ENCODE measurements around the gene CCDC92.

The CCDC92 gene, protein sequence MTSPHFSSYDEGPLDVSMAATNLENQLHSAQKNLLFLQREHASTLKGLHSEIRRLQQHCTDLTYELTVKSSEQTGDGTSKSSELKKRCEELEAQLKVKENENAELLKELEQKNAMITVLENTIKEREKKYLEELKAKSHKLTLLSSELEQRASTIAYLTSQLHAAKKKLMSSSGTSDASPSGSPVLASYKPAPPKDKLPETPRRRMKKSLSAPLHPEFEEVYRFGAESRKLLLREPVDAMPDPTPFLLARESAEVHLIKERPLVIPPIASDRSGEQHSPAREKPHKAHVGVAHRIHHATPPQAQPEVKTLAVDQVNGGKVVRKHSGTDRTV

GRCh38 chr12:123972457-123973401 lies at the start of gene CCDC92, which contains the start of gene ZNF664:
Gene CCDC92, minus strand, starts transcription at chr12:123972831. Its CDS starts 28,526 bp downstream, at chr12:123944305.
Gene ZNF664, plus strand, starts transcription at chr12:123973215. Its CDS starts 38,930 bp downstream, at chr12:124012145.
- no peak for DNase-seq

- DNase-seq, result no peak
Measured at GRCh38 chr12:124022161-124022560, 49.5 kb upstream of the CCDC92 start.

DNA sequence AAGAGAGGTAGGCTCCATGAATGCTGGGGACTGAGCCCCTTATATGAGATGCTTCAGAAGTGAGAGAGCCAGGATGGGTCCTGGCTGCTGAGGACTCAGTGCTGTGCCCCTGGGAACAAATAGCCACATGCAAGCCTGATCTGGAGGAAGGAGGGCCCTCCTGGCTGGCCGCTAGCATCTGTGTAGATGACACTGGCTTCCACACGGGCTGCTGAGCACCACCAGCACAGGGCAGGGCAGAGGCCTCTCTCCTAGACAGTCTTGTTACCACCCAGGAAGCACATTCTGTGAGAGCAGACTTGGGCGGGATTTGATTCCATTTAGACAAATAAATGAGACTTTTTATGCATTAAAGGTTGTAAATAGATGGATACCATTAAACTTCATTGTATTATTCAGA lies 48.4 kb upstream of the CCDC92 start:
- no peak for DNase-seq

- no peak for DNase-seq
Measured at GRCh38 chr12:124020514-124020949, 47.9 kb upstream of the CCDC92 start.

GRCh38 chr12:124019115-124019514 lies 46.5 kb upstream of the CCDC92 start:
- no peak for DNase-seq

DNA sequence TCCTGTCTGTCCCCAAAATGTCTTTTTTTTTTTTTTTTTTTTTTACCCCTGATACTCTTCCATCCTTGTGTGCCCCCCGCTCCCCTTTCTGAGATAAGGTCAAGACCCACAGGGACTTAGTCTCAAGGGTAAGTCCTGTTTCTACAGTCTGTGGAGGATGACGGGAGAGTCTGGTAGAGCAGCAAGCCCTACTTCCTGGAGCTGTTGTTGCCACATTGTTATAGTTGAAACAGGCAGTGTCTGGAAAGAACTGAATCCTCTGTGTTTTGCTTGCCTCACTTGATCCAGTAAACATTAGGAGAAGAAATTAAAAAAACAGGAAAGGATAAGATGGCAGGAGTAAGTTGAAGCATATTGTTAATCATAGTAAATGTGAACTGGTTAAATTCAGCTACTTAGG lies 45.9 kb upstream of the CCDC92 start:
- no peak for DNase-seq

DNA sequence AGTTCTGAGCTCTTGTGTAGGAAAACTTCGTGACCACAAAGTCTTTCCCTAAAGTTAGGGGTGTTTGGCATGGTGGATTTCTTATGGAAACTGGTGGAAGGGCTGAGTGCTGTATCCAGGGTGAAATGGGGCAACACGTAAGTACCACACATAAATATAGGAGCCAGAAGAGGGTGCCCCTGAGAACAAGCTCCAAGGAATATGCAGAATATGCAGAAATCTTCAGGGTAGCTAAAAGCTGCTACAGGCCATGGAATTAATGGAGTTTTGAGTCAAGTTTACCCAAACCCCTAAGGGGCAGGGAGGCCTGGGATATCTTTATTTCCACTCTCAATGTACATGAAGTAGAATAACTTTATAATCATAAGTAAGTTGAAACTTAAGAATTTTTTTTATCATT lies 44.4 kb upstream of the CCDC92 start:
- no peak for DNase-seq

DNA sequence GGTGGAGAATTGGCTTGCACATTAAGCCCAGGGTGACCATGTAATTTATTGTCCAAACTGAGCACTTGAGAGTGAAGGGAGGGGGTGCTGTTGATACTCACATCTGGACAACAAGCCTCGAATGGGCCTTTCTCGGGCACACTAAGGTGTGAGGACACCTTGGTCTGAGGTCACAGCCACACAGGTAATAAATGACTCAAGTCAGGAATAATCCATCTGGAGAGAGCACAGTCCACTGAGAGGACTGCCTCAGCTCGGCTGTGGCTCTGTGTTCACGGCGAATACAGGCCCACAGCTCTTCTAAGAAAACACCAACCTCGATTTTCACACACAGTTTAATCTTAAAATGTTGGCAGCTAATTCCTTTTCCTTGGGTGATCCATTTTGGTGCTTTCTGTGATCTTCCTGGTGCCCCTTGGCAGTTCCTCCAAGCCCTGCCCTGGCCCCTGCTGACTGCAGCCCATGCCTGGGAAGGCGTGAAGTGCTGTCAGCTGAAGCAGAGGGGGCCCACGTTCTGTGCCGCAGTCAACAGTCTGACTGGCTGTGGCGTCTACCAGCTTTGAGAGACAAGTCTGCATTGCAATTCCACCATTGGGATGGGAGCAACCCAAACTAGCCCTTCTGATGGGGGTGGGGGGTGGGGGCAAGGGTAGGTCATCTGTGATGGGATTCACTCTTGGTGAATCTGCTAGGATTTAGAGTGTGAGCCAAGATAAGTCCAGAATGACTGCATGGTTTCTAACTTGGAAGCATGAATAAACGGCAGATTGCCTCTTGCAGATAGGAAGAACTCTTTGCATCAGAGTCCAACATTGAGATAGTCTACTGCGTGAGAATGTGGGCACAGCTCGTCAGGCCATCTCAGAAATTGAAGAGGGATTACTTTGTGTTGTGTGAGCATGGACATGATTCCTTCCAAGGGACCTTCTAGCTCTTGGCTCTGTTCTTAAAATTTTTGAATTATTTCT lies 43.1 kb upstream of the CCDC92 start:
- DNase-seq, result no peak

DNA sequence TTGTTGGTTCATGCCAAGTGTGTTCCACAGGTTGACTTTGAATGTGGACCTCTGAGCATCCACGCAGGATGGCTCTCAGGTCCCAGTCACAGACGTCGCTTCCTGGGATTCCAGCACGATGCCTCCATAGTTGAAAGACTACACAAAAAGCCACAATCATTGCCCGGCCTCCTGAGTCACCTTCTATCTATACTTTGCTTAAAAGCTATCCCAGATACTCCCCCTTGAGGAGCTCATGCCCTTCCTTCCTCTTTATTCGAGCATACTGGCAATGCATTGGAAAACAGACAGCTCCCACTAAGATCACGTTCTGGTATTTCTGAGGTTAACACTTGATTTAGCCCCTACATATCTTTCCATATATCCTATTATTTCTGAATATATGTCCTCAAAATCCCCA lies 40.4 kb upstream of the CCDC92 start:
- peak in 1 of 2 experiments; percentile 2 for DNase-seq

- no peak for DNase-seq
Measured at GRCh38 chr12:124011435-124012115, 38.9 kb upstream of the CCDC92 start.

DNA sequence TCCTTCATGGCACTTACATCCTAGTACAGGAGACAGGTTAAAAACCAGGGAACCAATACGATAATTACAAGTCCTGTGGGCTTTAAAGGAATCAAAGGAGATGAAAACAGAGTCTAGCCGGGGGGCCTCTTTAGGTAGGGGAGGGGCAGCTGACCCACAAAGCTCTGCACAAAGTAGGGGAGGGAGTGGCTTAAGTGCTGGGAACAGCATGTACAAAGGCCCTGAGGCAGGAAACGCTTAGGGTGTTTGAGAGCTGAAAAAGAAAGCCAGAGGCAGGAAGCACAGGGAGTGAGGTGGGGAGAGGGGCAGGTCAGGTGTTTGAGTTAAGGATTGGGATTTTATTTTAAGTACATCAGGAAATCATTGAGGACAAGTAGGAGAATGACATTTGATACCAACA lies 38.1 kb upstream of the CCDC92 start:
- DNase-seq, result no peak

DNA sequence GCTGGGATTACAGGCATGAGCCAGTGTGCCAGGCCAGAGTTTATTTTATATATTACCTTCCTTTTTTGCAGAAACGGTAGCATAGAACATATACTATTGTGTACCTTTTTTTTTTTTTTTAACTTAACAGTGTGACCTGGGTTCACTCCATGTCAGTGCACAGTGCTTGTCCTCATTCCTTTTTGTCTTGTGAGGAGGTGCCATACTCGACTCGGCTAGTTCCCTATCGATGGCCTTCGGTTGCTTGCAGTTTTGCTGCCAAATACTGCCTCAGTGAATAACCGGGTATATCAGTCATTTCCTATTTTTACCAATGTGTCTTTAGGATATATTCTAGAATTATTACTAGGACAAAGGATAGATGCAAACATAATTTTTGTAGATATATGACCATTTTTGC lies 37.1 kb upstream of the CCDC92 start:
- no peak for DNase-seq

GRCh38 chr12:124008595-124008994 lies 36.0 kb upstream of the CCDC92 start:
- DNase-seq, result no peak

GRCh38 chr12:124007826-124008570 lies 35.4 kb upstream of the CCDC92 start:
- DNase-seq, result peak in 1 of 2 experiments; percentile 36

- no peak for DNase-seq
Measured at GRCh38 chr12:124006846-124007713, 34.4 kb upstream of the CCDC92 start.

DNA sequence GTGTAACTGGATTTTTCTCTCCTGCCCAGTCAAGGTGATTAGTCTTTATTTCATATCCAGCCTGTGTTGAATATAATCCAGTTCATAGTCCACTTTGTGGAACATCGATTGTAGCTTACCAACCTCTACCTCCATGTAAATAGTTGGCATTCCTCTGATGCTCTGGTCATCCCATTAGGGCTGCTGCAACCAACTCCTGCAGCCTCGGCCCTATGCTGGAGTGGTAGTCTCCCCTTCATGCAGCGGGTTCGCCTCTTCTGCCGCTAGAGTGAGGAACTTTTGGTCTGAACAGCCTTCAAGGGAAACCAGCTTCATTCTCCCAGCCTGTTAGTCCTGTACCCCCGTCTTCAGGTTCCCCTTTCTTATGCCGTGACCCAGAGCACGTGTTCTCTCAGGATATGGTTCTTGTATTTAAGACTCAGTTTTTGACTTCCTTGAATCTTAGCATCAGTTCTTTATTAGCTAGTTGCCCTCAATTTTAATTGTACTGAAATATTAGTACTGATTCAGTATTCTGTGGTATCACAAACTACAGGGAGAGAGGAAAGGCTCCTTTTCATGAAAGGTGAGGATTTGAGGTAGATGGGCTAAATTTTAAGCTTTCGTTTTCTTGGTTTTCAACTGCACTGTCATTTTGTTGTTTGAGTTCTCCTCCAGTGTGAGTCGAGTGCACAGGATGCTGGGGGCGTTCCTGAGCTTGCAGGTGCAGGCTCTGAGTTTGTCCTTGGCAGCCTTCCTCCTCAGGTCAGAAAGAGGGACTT lies 33.6 kb upstream of the CCDC92 start:
- peak; percentile 10 to 20 for DNase-seq

GRCh38 chr12:124004233-124004875 lies 31.7 kb upstream of the CCDC92 start:
- DNase-seq, result no peak

GRCh38 chr12:124002654-124003053 lies 30.0 kb upstream of the CCDC92 start:
- no peak for DNase-seq

Measured in AML-193 (cell line).